Progenitor cell of endocrine pancreas (in vitro differentiated cells): ENCODE measurements around the gene MAPRE3. TPM values are rescaled to one million over a fixed set of nuclear protein-coding genes. Genes with fewer than 3 reads are reported as not detected.

Experiments used
- DNase-seq: peaks from one replicate; pipeline ENCODE4 v3.0.0; 2021; ENCODE audit warnings: low spot score; ENCODE audit not compliant: unreplicated experiment
- H3K27ac Mint-ChIP-seq: 2 replicates; pipeline ENCODE4 v1.8.0; 2021; ENCODE audit warnings: mild to moderate bottlenecking, moderate library complexity, mixed read lengths
- H3K27me3 Mint-ChIP-seq: 2 replicates; pipeline ENCODE4 v1.8.0; 2021; ENCODE audit warnings: mixed read lengths
- H3K36me3 Mint-ChIP-seq: 2 replicates; pipeline ENCODE4 v1.8.0; 2022; ENCODE audit warnings: mixed read lengths; ENCODE audit not compliant: insufficient read depth
- H3K4me1 Mint-ChIP-seq: 2 replicates; pipeline ENCODE4 v1.8.0; 2021; ENCODE audit warnings: low read depth, mixed read lengths
- H3K4me3 Mint-ChIP-seq: 2 replicates; pipeline ENCODE4 v1.8.0; 2021; ENCODE audit warnings: low read depth, mild to moderate bottlenecking, moderate library complexity, mixed read lengths
- H3K9me3 Mint-ChIP-seq: 2 replicates; pipeline ENCODE4 v1.8.0; 2021; ENCODE audit warnings: low read depth, mixed read lengths
- CTCF ChIP-seq: fragments of 200-600 bp; sonication (generic); IDR thresholded peaks from one replicate; pipeline ENCODE4 v1.5.0; 2021; ENCODE audit warnings: antibody characterized with exemption, mild to moderate bottlenecking; ENCODE audit not compliant: unreplicated experiment
- total RNA-seq: library from RNA; stranded (reverse); gene quantifications from 2 replicates; pipeline ENCODE4 v1.2.1, GENCODE V29; 2021

MAPRE3 gene
- total RNA-seq, 1 donor from 2014 or later: 18.6 TPM

GRCh38 chr2:26959331-26959730 is 11.1 kb upstream of the MAPRE3 start:
- no peak for DNase-seq
- Mint-ChIP-seq H3K27ac (no peak overlapping the region), H3K27me3 (peaks cover 63% of the 10 kb centered on the region), H3K9me3 (no peaks in the 10 kb centered on the region), H3K4me3 (no peak overlapping the region), H3K4me1 (peaks cover 1% of the 10 kb centered on the region), H3K36me3 (no peaks in the 10 kb centered on the region)
- TF ChIP-seq CTCF: no peak

GRCh38 chr2:26964446-26965130 is 5.8 kb upstream of the MAPRE3 start:
- DNase-seq: no peak
- H3K4me3 Mint-ChIP-seq: no peak overlapping the region
- H3K27ac Mint-ChIP-seq: no peak overlapping the region
- no peaks in the 10 kb centered on the region for H3K9me3 Mint-ChIP-seq
- peaks cover 3% of the 10 kb centered on the region for H3K4me1 Mint-ChIP-seq
- no peak for TF ChIP-seq CTCF
- no peaks in the 10 kb centered on the region for H3K36me3 Mint-ChIP-seq
- H3K27me3 Mint-ChIP-seq: peaks cover 55% of the 10 kb centered on the region

GRCh38 chr2:26968001-26968400 is 2.4 kb upstream of the MAPRE3 start:
- H3K4me1 Mint-ChIP-seq: peaks cover 6% of the 10 kb centered on the region

GRCh38 chr2:26969077-26969844 is 1.2 kb upstream of the MAPRE3 start:
- H3K27ac Mint-ChIP-seq: no peak overlapping the region
- TF ChIP-seq CTCF: no peak
- H3K27me3 Mint-ChIP-seq: peaks cover 55% of the 10 kb centered on the region
- H3K9me3 Mint-ChIP-seq: no peaks in the 10 kb centered on the region
- DNase-seq: no peak
- H3K4me1 Mint-ChIP-seq: peaks cover 6% of the 10 kb centered on the region
- H3K36me3 Mint-ChIP-seq: no peaks in the 10 kb centered on the region
- peak overlapping the region; percentile 62 for H3K4me3 Mint-ChIP-seq

More at GRCh38 chr2:26968001-26968400, 2.4 kb upstream of the MAPRE3 start:
- Mint-ChIP-seq H3K27ac (no peak overlapping the region), H3K4me3 (no peak overlapping the region), H3K27me3 (peaks cover 52% of the 10 kb centered on the region), H3K36me3 (no peaks in the 10 kb centered on the region), H3K9me3 (no peaks in the 10 kb centered on the region)
- no peak for TF ChIP-seq CTCF
- no peak for DNase-seq

- DNase-seq: no peak
- Mint-ChIP-seq H3K9me3 (no peaks in the 10 kb centered on the region), H3K4me1 (peaks cover 4% of the 10 kb centered on the region), H3K27me3 (peaks cover 56% of the 10 kb centered on the region), H3K4me3 (peak overlapping the region; percentile 84), H3K36me3 (no peaks in the 10 kb centered on the region), H3K27ac (peak overlapping the region; percentile 55)
- TF ChIP-seq CTCF: no peak
Measured at GRCh38 chr2:26970928-26971627, 641 bp downstream of the MAPRE3 start.
